KMS-11 (cell line): ENCODE results near the gene STEAP3.
A peak's percentile ranks its signal among the peaks of the same experiment; 100 is the strongest.

ENCODE experiments used
- H2AFZ ChIP-seq: fragments of 200-600 bp; sonication (generic); 2 replicates; pipeline ENCODE4 v1.6.1; 2016; ENCODE audit warnings: antibody characterized with exemption, mixed run types, low read depth
- H3K27ac ChIP-seq: fragments of 200-600 bp; sonication (generic); 2 replicates; pipeline ENCODE4 v1.6.1; 2016; ENCODE audit warnings: mild to moderate bottlenecking, mixed run types
- H3K27me3 ChIP-seq: fragments of 200-600 bp; sonication (generic); 2 replicates; pipeline ENCODE4 v1.6.1; 2017; ENCODE audit warnings: mild to moderate bottlenecking, low read depth, mixed run types, moderate library complexity; ENCODE audit not compliant: insufficient read depth
- H3K36me3 ChIP-seq: fragments of 200-600 bp; sonication (generic); 2 replicates; pipeline ENCODE4 v1.6.1; 2017; ENCODE audit warnings: mild to moderate bottlenecking, mixed run types; ENCODE audit not compliant: insufficient read depth
- H3K4me1 ChIP-seq: fragments of 200-600 bp; sonication (generic); 2 replicates; pipeline ENCODE4 v1.6.1; 2016; ENCODE audit warnings: mild to moderate bottlenecking, low read depth, mixed run types; ENCODE audit not compliant: poor library complexity, severe bottlenecking
- H3K4me2 ChIP-seq: fragments of 200-600 bp; sonication (generic); 2 replicates; pipeline ENCODE4 v1.7.0; 2016; ENCODE audit warnings: mild to moderate bottlenecking, mixed run types
- H3K4me3 ChIP-seq: fragments of 200-600 bp; sonication (generic); IDR thresholded peaks from 2 replicates; pipeline ENCODE4 v1.6.1; 2017; ENCODE audit warnings: low read depth, low read length, mixed read lengths; ENCODE audit not compliant: insufficient read depth
- H3K79me2 ChIP-seq: fragments of 200-600 bp; sonication (generic); 2 replicates; pipeline ENCODE4 v1.6.1; 2016; ENCODE audit warnings: low read depth, mixed run types; ENCODE audit not compliant: insufficient read depth
- H3K9ac ChIP-seq: fragments of 200-600 bp; sonication (generic); 2 replicates; pipeline ENCODE4 v1.6.1; 2016; ENCODE audit warnings: mild to moderate bottlenecking, mixed run types
- H4K20me1 ChIP-seq: fragments of 200-600 bp; sonication (generic); 2 replicates; pipeline ENCODE4 v1.6.1; 2016; ENCODE audit warnings: mild to moderate bottlenecking, mixed run types; ENCODE audit not compliant: insufficient read depth
- CTCF ChIP-seq: fragments of 200-600 bp; sonication (generic); conservative IDR thresholded peaks from 2 replicates; pipeline ENCODE4 v1.6.1; 2017; ENCODE audit warnings: low read depth, mild to moderate bottlenecking, antibody characterized with exemption, low read length, moderate library complexity, mixed read lengths

STEAP3 gene

GRCh38 chr2:119288576-119288975, 64.9 kb downstream of the STEAP3 start:
- no peak for TF ChIP-seq CTCF
- no peak overlapping the region for H3K4me2 ChIP-seq

GRCh38 chr2:119289093-119289492, 65.5 kb downstream of the STEAP3 start:
- Histone ChIP-seq H3K36me3 (no peaks in the 10 kb centered on the region), H3K4me1 (no peaks in the 10 kb centered on the region), H3K4me2 (no peak overlapping the region), H3K4me3 (no peak overlapping the region), H3K9ac (no peak overlapping the region), H3K27me3 (no peaks in the 10 kb centered on the region), H2AFZ (no peak overlapping the region), H3K79me2 (no peaks in the 10 kb centered on the region), H4K20me1 (no peaks in the 10 kb centered on the region), H3K27ac (no peak overlapping the region)
- no peak for TF ChIP-seq CTCF

More at GRCh38 chr2:119288576-119288975, 64.9 kb downstream of the STEAP3 start:
- Histone ChIP-seq H3K4me1 (no peaks in the 10 kb centered on the region), H2AFZ (no peak overlapping the region), H3K9ac (no peak overlapping the region), H3K79me2 (no peaks in the 10 kb centered on the region), H4K20me1 (no peaks in the 10 kb centered on the region), H3K4me3 (no peak overlapping the region), H3K27ac (no peak overlapping the region), H3K27me3 (no peaks in the 10 kb centered on the region), H3K36me3 (no peaks in the 10 kb centered on the region)

GRCh38 chr2:119289642-119290041, 66.0 kb downstream of the STEAP3 start:
- no peaks in the 10 kb centered on the region for H3K36me3 ChIP-seq
- no peak overlapping the region for H3K27ac ChIP-seq
- no peaks in the 10 kb centered on the region for H3K4me1 ChIP-seq
- H3K4me2 ChIP-seq, result no peak overlapping the region
- no peaks in the 10 kb centered on the region for H4K20me1 ChIP-seq
- no peak overlapping the region for H3K9ac ChIP-seq
- TF ChIP-seq CTCF, result no peak
- no peaks in the 10 kb centered on the region for H3K79me2 ChIP-seq
- no peak overlapping the region for H2AFZ ChIP-seq
- H3K4me3 ChIP-seq, result no peak overlapping the region
- H3K27me3 ChIP-seq, result no peaks in the 10 kb centered on the region

- no peaks in the 10 kb centered on the region for H3K4me1 ChIP-seq
- no peak overlapping the region for H3K9ac ChIP-seq
- H2AFZ ChIP-seq, result no peak overlapping the region
- no peaks in the 10 kb centered on the region for H3K36me3 ChIP-seq
- H3K27ac ChIP-seq, result no peak overlapping the region
- no peak overlapping the region for H3K4me3 ChIP-seq
- H3K4me2 ChIP-seq, result no peak overlapping the region
- H3K79me2 ChIP-seq, result no peaks in the 10 kb centered on the region
- TF ChIP-seq CTCF, result peak; percentile 75
- no peaks in the 10 kb centered on the region for H4K20me1 ChIP-seq
- H3K27me3 ChIP-seq, result no peaks in the 10 kb centered on the region
Measured at GRCh38 chr2:119290859-119291587, 67.4 kb downstream of the STEAP3 start.
